Measurements from ENCODE around the gene MAPRE2.
"Not testable (repeated sequence)": the region's sequence is repeated elsewhere in the genome, so short reads cannot be mapped to it uniquely, and the experiment has no call there.

Gene MAPRE2

DNA sequence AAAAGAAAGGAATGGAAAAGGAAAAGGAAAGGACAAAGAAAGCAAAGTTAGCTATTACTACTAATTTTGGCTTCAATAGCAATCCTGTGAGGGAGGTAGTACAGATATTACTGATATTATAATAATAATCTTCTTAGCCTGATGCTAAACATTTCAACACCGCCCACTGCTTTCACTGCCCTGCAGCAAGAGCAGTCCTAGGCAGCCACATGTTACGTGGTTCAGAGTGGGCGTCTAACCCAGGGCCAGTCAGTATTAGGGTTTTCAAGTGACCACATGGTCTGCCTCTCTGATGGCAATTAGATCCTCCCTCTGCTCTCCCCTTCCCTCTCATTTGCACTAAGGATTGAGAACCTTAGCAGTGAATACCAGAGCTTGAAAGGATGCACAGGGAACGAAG lies 116.0 kb downstream of the MAPRE2 start:
- DNase-seq = no peak

DNA sequence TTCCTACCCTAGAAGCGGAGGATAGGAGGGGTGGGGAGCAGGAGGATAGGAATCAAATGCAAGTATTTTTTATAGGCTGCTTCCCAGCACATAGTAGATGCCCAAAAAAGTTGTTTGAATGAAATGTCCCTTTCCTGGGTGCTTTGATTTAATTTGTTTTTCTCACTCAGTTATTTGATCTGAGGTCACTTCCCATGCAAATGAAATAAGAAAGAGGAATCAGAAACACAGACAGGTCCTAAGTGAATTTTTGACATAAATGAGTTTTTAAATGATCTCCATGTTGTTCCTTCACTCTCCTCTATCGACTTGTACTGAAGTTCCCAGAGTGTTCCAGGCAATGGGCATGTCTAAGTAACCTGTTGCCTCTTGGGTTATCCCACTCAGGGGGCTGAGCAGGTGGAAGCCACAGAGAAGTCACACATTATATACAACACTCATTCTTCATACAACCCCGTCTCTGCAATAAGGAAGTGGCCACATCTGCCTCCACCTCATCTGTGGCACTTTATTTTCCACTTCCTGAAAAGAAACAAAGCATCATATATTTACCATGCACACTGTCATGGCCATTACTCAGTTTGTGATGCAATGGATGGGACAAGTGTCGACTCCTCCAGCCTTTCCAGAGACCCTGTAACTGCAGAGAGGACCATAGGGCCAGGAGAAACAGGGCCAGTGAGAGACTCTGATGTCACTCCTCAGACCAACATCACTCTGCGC lies 117.7 kb downstream of the MAPRE2 start:
- DNase-seq = no peak

DNA sequence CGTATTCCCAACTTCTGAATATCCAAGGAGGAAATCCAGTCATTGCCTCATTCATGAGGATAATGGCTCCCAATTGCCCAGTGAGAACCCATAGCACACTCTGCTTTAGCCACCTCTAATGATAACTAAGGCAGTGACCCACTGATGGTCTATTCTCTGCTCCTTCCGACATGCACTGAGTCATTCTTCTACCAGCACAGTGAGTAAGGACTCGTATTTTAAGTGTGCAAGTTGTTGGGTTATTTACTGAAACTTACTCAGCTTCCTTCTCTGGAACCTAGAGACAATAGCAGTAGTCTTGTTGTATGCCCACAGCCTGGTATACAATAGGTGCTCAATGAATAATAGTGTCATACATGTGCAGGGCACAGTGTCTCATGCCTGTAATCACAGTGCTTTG lies 118.6 kb downstream of the MAPRE2 start:
- no peak for DNase-seq

DNA sequence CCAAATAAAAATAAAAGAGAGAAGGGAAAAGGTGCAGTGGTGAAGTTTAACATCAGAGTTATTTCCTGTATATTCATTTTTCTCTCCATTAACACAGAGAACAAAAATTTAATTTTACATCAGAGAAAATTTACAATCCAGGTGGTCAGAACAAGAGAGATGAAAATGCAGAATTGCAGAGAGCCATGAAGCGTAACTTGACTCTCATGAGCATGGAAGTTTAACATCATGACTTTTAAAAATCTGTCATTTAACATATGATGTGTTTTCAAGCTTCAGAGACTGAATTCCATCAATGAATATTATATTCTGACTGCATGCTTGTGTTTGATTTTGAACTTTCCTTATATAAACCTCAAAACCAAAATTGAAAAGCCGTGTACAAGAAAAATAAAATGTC lies 120.3 kb downstream of the MAPRE2 start:
- no peak for DNase-seq

DNA sequence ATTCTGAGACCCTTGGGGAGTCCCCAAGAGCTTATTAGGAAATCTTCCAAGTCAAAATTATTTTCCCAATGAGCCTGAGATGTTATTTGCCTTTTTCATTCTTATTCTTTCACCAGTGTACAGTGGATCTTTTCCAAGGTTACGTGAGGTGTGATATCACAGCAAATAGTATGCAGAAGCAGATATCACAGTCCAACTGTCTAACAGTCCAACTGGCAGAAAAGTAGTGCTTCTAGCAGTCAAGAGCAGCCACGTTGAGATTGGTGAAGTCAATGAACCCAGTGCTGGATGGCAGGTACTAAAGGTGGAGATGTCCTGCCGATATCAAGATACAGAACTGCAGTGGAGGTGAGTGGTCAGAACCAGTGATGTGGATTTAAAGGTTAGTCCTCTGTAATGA lies 120.7 kb downstream of the MAPRE2 start:
- no peak for DNase-seq

DNA sequence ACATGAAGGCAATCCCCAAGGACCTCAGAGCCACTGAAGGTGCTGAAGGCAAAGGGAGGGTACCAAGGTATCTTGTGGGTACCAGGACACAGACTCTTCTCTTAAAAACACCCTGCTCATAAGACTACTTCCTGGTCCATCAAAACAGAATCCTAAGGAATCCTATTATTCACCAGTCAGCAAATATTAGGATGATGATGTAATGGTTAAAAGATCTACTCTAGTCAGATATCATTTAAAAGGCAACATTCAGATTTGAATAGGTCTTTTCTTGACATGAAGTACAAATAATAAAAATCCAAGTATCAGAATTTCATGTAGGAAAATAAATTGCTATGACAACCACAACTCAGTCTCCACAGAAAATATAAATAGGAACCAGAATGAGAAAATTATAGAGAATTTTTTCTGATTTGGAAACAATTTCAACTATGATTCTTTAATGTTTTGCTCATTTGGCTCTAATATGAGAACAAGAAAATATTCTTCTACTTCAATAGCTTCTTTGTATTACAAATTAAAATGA lies 121.9 kb downstream of the MAPRE2 start:
- no peak for DNase-seq

DNA sequence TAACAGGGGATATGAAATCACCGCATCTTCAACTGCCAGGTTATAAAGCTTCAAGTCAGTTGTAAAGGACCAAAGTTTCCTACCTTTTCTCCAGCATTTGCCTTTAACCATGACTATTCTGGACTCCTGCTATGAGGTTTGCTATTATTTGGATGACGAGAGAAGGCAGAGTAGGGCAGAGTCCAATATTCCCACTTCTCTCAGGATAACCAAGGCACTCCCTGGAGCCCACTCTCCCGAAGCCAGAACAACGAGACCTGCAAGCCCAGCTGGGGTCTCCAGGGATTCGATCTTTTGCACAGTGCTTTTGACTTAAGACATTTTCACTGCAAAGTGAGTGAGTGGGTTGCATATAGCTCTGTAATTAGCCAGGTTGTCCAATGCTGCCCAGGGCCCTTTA lies 122.5 kb downstream of the MAPRE2 start:
- DNase-seq = no peak

DNA sequence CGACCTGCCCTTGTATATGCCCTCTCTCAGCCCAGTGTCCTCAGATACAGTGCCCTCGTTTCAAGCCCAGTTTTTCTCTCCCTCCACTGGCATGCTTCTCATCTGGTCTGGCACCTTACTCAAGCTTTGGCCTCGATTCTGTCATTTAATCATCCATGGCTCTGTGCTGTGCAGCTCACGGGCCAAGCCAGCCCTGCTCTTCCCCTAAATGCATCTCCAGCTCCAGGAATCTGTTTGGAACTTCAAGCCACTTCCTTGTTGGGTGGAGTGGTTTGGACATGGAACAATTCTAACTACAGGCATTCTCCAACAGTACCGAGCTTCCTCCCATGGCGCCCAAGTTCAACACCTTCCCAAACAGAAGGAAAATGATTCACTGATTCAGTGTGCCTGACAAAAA lies 122.9 kb downstream of the MAPRE2 start:
- DNase-seq = no peak

DNA sequence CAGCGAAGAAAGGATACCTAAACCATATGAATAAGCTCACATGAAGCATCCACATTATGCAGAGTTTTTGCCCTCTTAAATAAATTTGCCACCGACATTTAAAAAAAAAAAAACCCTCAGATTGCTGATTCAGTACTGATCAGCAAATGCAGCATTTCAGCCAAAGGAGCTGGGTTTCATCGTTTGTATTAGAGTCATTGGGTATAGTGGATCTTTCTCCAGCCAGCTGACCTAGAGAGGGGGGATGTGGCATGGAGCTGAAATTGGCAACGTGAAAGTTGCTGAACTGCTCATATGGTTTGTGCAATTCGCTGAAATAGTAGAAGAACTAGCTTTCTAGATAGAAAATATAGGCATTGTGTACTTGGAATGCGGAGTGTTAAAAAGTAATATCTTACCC lies 126.1 kb downstream of the MAPRE2 start:
- no peak for DNase-seq

DNA sequence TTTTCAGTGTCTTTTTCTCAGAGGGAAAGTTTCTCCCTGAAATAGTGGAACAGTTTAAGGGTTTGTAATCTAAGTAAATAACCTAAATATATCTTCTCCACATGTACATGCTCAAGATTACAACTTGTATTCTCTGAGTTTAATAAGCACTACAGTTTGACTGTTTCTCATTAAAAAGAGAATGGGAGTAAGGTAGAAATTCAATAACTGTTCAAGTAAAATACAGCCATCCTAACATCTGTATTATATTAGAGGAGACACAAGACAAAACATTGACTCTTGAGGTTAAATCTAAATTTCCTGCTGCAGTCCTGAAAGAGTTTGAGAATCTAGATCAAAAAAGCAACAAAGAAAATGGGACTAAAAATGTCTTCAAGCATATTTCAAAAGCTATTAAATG lies 126.6 kb downstream of the MAPRE2 start:
- no peak for DNase-seq

DNA sequence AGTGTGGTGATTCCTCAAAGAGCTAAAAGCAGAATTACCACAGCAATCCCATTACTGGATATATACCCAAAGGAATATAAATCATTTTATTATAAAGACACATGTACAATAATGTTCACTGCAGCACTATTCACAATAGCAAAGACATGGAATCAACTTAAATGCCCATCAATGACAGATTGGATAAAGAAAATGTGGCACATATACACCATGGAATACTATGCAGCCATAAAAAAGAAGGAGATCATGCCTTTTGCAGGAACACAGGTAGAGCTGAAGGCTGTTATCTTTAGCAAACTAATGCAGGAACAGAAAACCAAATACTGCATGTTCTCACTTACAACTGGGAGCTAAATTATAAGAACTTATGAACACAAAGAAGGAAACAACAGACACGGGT lies 129.1 kb downstream of the MAPRE2 start:
- DNase-seq = not testable (repeated sequence)

DNA sequence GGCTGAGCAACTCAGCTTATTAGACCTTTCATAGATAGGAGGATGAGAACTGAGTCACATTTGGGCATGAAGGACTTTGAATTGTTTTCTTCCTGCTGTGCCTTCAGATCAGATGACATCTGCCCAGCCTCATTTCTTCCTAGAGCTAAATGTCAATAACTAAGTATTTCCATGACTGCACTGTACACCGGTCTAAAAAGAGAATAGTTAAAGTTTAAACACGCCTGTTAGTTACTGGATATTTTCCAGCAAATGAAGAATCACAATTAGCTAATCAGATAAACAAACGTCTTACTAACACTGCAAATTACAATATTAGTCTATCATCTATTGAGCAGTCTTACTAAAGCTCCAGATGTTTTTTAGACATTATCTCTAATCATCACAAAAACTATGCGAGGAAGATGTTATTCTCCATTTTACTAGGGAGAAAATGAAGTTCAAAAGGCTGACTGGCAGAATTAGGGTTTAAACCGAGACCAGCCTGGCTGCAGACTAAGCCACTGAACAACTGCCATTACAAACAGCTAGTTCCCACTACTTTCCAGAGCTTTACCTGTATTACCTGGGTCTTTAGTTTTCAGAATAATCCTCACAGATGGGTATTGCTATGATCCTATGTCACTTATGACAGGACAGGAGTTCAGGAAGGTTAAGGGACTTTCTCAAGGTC lies 130.2 kb downstream of the MAPRE2 start:
- no peak for DNase-seq

DNA sequence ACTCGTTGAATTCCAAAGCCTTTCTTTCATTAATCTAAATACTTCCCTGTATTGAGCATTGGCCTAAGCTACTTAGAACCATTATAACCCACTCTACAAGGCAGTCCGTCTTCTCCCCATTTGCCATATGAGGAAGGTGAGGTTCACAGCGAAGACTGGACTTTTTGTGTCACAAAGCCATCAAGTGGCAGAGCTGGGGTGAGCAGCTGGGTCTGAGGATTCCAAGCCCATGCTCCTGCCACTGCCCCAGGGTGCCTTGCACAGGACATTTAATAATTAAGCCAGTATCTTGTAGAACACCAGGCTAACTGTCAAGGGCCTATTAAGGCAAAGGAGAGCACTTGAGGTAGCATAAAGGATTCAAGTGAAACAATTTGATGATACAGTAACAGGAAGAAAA lies 130.8 kb downstream of the MAPRE2 start:
- DNase-seq = no peak

DNA sequence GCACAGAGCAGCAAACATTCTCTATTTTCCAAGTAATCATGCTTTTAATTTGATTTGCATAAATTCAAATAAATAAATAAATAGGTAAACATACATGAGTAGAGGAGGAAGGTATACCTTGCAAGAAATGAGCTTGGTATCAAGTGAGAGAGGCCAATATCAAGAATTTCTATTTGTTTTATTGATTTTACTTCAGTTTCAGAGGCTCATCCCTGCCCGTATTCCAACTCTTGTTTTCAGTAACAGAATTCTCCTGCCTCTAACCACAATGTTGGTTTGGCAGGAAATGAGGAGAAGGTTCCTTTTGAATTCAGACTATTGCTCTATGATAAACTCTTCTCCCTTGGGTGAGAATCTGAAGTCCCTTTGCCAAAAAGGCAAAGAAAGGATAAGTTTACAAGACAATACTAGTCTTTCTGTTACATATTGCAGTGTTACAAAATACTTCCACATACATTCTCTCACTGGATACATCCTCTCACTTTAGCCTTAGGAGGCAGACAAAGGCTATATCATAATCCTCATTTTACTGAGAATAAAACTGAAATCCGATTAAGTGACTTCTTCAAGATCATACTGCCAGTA lies 131.3 kb downstream of the MAPRE2 start:
- no peak for DNase-seq

DNA sequence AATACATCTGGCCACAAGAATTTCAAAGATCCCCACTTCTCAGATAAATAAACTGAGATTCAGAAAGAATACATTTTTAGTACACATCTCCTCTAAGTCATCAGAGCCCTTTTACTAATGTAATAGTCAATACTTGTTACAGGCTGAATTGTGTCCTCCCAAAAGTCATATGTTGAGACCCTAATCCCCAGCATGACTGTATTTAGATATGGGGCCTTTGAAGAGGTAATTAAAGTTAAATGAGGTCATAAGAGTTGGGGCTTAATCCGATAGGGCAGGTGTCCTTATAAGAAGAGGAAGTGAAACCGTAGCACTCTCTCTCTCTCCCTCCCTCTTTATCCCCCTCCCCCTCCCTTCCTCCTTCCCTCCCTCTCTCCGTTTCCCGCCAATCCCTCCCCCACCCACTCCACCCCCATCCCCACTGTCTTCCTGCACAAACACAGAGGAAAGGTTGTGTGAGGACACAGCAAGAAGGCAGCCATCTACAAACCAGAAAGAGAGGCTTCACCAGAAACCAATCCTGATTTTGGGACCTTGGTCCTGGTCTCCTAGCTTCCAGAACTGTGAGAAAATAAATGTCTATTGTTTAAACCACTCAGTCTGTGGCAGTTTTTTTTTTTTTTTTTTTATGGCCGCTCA lies 133.0 kb downstream of the MAPRE2 start:
- no peak for DNase-seq

DNA sequence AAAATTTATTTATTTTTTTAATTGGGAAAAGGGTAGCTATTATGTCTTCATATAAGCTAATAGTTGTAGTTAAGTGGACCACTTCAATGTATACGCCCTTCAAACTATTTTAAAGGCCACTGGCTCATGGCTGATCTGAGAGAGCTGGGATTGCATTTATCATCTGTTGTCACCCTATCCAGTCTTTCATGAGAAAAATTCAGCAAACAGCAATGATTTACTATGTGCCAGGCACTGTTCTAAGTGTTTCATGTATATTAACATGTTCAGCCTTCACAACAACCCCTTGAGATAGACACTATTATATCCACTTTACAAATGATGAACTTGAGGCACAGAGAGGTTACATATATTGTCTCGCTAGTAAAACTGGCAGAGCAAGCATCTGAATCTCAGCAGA lies 133.5 kb downstream of the MAPRE2 start:
- no peak for DNase-seq

DNA sequence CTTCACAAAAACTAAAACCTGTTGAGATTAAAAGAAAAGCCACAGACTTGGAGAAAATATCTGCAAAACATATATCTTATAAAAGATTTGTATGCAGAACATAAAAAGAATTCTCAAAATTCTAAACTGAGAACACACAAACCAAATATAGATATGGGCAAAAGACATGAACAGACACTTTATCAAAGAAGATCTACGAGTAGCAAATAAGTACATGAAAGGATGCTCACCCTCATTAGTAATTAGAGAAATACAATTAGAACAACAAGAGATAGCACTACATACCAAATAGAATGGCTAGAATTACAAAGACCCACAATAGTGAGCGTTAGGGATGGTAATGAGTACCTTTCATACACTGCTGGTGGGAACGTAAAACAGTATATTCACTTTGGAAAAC lies 135.7 kb downstream of the MAPRE2 start:
- DNase-seq = no peak

DNA sequence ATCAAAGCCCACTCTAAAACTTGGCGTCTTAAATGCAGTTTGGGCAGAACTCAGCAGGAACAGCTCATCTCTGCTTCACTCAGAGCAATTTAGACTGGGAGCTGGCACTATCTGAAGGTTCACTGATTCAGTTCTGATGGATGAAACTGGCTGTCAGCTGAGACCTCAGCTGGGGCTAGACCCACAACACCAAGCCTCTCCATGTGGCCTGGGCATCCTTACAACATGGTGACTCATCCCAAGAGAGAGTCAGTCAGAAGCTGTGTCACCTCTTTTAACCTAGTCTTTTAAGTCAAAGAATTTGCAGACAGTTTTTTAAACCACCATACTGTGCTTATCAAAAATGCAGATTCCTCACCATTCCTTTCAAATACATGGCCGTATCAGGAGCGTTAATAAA lies 137.0 kb downstream of the MAPRE2 start:
- DNase-seq = no peak

DNA sequence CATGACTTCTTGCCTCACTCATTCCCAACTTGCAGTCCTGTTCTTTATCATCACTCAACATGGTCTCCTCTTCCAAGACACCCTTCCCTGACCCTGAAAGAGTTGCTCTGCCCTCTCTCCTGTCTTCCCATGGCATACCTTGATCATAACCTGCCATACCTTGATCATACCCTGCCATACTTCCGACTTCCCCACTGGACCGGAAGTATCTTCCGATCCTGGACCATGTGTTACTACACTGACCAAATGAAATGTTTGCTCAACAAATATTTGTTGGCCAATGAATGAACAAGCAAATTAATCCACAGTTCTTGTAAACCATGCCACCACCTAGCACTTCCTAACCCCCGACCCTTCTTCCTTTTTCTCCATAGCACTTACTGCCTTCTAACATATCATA lies 138.7 kb downstream of the MAPRE2 start:
- no peak for DNase-seq

DNA sequence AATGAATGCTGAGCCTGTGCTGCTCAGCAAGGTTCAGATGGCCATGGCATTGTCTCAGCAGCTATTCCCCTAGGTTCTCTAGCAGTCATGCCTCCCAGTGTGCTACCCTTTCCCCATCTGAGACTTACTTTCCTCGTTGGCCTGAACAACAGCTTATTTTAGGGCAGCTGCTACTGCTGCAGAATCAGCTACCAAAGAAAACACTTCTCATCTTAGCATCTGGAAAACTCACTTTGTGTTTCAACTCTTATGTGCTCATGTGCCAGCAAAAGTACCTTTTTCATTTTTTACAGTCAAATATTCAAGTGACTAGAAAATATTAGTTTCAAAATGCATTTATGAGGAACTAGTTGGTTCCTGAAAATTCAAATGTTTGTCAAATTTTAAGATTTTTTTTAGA lies 139.2 kb downstream of the MAPRE2 start:
- DNase-seq = no peak

DNA sequence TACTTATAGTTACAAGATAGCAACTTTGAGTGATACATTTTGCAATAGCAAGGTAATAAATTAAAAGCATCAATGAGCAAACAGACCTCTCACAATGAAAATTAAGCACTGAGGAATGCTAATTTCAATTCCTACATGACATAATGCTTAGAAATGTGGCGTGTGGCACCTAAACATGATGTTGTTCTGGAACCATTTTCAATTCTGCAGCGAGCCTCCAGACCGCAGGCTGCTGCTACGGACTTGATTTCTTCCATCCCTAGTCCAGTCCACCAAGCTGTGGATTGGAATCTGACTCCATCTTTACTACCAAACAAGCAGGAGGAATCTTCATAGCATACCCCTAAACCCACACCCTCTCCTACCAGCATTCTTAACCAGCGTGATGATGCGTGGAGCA lies 140.9 kb downstream of the MAPRE2 start:
- DNase-seq = no peak

DNA sequence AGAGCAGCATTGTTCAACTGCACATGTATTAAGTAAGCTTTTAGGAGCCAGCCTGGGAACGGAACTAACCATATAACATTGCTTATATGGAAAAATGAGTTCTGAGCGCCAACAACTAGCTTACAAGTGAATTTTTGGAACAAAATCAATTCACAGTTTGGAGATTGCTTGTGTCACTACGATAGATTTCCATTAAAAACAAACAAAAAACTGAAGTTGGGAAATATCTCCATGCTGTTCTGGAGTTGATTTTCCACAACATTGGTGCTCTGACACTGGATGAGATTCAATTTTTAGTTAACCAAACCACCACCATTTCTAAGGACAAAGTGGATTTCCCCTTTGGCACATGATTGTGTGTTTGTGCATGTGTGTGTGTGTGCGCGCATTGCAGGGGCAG lies 142.7 kb downstream of the MAPRE2 start:
- DNase-seq = no peak

DNA sequence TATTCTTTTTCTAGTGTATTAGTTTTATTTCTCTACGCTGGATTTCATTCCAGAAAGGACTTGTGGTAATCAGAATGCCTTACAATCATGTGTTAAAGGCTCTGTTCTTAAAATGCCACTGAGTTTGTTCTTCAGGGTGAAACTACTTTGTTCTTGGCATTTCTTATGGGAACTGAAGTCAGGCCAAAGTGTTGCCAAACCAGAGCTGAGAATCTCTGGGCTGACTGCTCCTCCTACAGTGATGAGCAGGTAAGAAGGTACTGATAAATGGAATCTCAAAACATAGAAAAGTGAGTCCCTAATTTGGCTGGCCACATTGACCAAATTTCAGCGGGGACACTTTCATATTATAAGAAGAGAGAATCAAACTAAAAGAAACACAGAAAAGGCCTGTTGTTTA lies 144.6 kb downstream of the MAPRE2 start:
- no peak for DNase-seq
